Stimulated activated naive CD4-positive, alpha-beta T cell treated with Interleukin-2 at 50 U/mL for 16 hours (primary cell): ENCODE data around the gene OAF.
"Not testable (repeated sequence)": the region's sequence is repeated elsewhere in the genome, so short reads cannot be mapped to it uniquely, and the experiment has no call there.

ENCODE experiments used
- DNase-seq: peaks from one replicate; lab custom pipeline; 2025; lab: John Stamatoyannopoulos, UW

Gene OAF

GRCh38 chr11:120244476-120245365, 33.9 kb downstream of the OAF start:
- no peak for DNase-seq

GRCh38 chr11:120245434-120245833, 34.6 kb downstream of the OAF start:
- no peak for DNase-seq

DNA sequence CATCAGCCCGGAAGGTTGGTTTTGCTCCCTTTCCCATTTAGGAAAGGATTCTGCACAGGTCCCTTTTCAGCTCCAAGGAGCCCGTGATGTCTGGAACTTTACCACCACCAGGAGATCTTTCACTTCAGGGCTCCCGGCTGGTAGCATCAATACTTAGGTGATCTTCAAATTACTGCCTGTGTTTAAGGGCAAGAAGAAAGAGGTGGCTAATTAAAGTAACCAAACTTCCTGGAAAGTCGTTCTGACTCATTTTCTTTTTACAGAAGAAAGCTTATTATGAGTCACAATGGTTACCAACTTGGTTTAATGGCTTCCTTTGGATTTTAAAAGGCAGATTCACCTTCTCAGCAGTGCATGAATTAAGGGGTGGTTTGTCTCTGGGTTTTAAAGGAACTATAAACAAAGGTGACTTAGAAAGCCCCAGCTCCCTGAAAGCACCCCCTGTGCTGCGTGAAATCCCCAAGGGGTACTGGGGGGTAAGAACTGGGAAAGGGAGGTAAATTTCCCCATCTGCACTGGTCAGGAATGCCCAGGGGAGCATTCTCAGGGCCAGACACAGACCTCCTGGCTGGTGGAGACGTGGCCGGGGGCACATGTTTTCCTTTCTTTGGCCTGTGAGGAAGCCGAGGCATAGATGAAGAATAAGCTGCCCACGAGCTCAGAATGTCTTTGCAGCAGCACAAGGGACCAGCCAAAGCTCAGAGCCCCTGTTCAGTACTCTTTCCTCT, 37.9 kb downstream of the OAF start:
- no peak for DNase-seq

GRCh38 chr11:120249279-120250262, 38.7 kb downstream of the OAF start:
- no peak for DNase-seq

GRCh38 chr11:120253377-120253776, 42.5 kb downstream of the OAF start:
- not testable (repeated sequence) for DNase-seq

GRCh38 chr11:120254788-120255518, 44.1 kb downstream of the OAF start:
- no peak for DNase-seq

- no peak for DNase-seq
These were observed 44.7 kb downstream of the OAF start for GRCh38 chr11:120255519-120255866.

GRCh38 chr11:120256178-120256577, 45.3 kb downstream of the OAF start:
- DNase-seq, result no peak

GRCh38 chr11:120256779-120257178, 45.9 kb downstream of the OAF start:
- no peak for DNase-seq

- no peak for DNase-seq
These were observed 46.5 kb downstream of the OAF start for GRCh38 chr11:120257346-120257745.

DNA sequence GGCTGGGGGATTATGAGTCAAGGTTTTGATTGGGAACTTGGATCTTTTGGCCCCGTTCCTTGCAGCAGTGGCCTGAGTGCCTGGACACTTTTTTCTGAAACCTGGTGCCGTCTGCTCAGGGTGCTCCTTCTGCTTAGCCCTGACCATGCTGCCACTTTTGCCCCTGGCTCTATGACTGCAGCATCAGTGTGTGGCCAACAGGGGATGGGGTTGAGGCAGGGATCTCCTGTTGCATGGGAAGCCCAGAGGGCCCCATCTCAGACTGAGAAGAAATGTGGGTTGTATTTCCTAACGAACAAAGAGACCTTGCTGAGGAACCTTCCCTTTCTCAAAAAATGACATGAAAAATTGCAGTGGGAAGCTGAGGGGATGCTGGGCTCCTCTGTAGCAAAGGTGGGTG, 47.8 kb downstream of the OAF start:
- no peak for DNase-seq

GRCh38 chr11:120259241-120259640, 48.4 kb downstream of the OAF start:
- no peak for DNase-seq

GRCh38 chr11:120259988-120260565, 49.2 kb downstream of the OAF start:
- no peak for DNase-seq

DNA sequence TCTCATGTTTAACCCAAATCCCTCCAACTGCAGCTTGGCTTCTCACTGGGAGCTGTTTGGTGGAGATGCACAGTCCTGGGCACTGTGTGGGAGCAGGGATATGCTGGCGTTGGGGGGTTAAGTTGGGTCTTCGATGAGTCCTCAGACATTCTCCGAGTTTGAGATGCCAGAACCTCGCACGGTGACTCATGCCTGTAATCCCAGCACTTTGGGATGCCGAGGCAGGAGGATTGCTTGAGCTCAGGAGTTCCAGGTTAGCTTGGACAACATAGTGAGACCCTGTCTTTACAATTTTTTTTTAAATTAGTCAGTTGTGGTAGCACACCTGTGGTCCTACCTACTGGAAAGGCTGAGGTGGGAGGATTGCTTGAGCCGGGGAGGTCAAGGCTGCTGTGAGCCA, 49.8 kb downstream of the OAF start:
- DNase-seq, result no peak

GRCh38 chr11:120261321-120261720, 50.5 kb downstream of the OAF start:
- DNase-seq, result no peak

- DNase-seq, result no peak
These were observed 51.1 kb downstream of the OAF start for GRCh38 chr11:120261931-120262330.

DNA sequence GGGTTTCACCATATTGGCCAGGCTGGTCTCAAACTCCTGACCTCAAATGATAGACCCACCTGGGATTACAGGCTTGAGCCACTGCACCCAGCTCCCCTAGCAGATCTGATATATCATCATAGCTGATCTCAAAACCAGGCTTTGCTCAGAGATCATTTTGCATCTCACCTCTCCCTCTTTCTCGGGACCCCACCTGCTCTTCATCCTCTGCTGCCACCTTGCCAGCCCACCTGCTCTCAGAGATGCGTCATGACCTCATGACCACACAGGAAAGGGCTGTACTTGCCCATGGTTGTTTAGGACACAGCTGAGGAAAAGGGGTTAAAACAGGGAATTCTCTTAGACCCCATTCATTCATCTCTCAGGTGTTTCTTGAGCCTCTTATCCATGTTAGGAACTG, 56.5 kb downstream of the OAF start:
- no peak for DNase-seq

DNA sequence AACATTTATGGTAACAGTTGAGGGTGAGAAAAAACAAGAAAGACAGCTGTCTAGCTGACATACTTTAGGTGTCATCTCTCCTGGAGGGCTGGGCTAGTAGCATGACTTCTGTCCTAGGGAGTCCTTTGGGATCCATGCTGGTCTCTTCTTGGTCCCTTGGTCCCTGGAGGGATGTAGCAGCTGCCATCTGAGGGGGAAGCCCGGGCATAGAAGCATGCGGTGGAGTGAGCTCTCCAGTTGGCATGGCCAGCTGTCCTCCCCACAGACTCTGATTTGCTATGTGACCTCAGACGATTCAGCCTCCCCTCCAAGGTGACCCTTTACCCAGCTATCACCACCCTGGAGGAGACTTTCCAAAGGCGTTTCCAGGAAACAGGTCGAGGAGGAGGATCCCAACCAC, 57.9 kb downstream of the OAF start:
- DNase-seq, result no peak

DNA sequence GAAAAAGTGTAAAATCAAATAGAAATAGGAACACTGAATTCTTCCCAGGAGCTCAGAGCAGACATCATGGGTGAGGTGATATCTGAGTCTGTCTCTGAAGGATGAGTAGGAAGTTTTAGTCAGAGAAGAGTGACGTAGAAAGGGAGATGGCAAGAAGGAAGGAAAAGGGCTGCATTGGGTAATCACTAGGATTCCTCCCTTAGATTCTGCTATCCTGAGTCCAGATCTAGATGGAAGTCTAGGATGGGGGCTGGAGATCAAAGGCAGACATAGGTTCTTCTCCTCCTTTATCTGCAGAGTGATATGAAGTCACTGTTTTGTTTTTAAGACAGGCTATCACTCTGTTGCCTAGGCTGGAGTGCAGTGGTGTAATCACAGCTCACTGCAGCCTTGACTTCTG, 59.6 kb downstream of the OAF start:
- no peak for DNase-seq

DNA sequence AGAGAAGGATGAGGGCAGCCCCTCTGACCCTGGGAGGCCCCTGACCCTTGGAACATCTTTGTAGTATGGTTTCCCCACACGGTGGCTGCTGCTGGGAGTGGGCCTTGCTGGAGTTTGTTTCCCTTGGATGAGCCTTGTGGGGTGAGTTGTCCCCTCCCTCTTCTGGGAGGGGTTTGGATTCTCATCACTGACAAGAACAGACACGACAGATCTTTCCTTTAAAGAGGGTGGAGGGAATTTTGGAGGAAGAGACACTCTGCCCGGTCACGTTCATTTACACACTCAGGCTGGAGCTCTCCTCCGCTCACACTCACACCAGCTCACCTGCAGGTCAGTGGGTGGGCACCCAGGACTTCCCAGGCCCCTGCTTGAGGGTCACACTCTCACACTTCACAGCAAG, 60.8 kb downstream of the OAF start:
- DNase-seq, result no peak

- DNase-seq, result no peak
These were observed 61.5 kb downstream of the OAF start for GRCh38 chr11:120272303-120272702.
